Measurements from ENCODE around the gene PHACTR3. TPM values are rescaled to one million over a fixed set of nuclear protein-coding genes. Genes with fewer than 3 reads are reported as not detected.

Gene PHACTR3
- total and polyA plus RNA-seq, 2 donors (not counting 3 experiments of a cell fraction or from before 2014, with no cell fraction given): not detected

GRCh38 chr20:59777814-59778575 is 173.7 kb downstream of the PHACTR3 start:
- CTCF ChIA-PET: no interaction called here
- intact Hi-C loops (cut with micrococcal nuclease): no loop called here
- dilution Hi-C loops (cut with MboI; ENCODE audit: extremely low pct_ligation_motif_present, low sequenced_read_pairs): no loop called here

More at GRCh38 chr20:59777814-59778575, 173.7 kb downstream of the PHACTR3 start:
- POLR2A ChIA-PET: no interaction called here
- FAIRE-seq (no peak), DNase-seq (ENCODE audit: low read depth, low spot score) (no peak)
- Histone ChIP-seq H3K4me1 (ENCODE audit: control insufficient read depth, extremely low read depth, insufficient read depth, low read length) (no peaks in the 10 kb centered on the region), H3K36me3 (ENCODE audit: control insufficient read depth in 2 of 2, extremely low read depth in 1 of 2, insufficient read depth in 2 of 2, low read length in 2 of 2) (no peaks in the 10 kb centered on the region), H3K27ac (ENCODE audit: insufficient read depth, low read depth, low read length) (no peak overlapping the region), H3K9me3 (replicated peaks; ENCODE audit: control insufficient read depth, insufficient read depth, low read length) (no peaks in the 10 kb centered on the region), H2AFZ (ENCODE audit: low read depth, low read length) (no peak overlapping the region), H3K4me3 (replicated peaks in 1 of 3; ENCODE audit: insufficient read depth in 1 of 3, low read depth in 1 of 3, low read length in 3 of 3) (no peak overlapping the region), H3K9ac (replicated peaks; ENCODE audit: extremely low read depth, insufficient read depth, low read length) (no peak overlapping the region), H3K79me2 (ENCODE audit: control insufficient read depth, insufficient read depth, low read length) (no peaks in the 10 kb centered on the region), H3K9me1 (replicated peaks; ENCODE audit: control insufficient read depth, extremely low read depth, insufficient read depth, low read length) (no peaks in the 10 kb centered on the region), H3K27me3 (ENCODE audit: control insufficient read depth in 2 of 2, insufficient read depth in 2 of 2, low read length in 2 of 2) (no peaks in the 10 kb centered on the region), H3K4me2 (ENCODE audit: insufficient read depth, low read length) (no peak overlapping the region), H4K20me1 (replicated peaks; ENCODE audit: control insufficient read depth, extremely low read depth, insufficient read depth, low read length) (no peaks in the 10 kb centered on the region)
- no peak for TF ChIP-seq POLR2AphosphoS5 (IDR thresholded peaks at IDR 0.05; ENCODE audit: insufficient read depth, low read depth, low read length)
- no peak for TF ChIP-seq CTCF (IDR thresholded peaks at IDR 0.05; ENCODE audit: extremely low read depth in 1 of 2, insufficient read depth in 1 of 2, low read depth in 1 of 2, low read length in 2 of 2)
- TF ChIP-seq, protein P1, sequence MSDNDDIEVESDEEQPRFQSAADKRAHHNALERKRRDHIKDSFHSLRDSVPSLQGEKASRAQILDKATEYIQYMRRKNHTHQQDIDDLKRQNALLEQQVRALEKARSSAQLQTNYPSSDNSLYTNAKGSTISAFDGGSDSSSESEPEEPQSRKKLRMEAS (IDR thresholded peaks at IDR 0.05; ENCODE audit: insufficient read depth, insufficient read length): no peak
- TF ChIP-seq FOS (IDR thresholded peaks at IDR 0.05; ENCODE audit: borderline replicate concordance, insufficient read depth, low read length): no peak
- no peak for TF ChIP-seq JUN (IDR thresholded peaks at IDR 0.05; ENCODE audit: borderline replicate concordance, insufficient read depth, insufficient read length, low read depth)
- TF ChIP-seq MYC (IDR thresholded peaks at IDR 0.05; ENCODE audit: low read depth, low read length): no peak
- no peak for TF ChIP-seq EZH2 (IDR thresholded peaks at IDR 0.05; ENCODE audit: borderline replicate concordance, low read depth, low read length, severe bottlenecking)
- TF ChIP-seq GATA2 (IDR thresholded peaks at IDR 0.05; ENCODE audit: insufficient read depth, insufficient read length, low read depth, low read length): no peak
- no peak for TF ChIP-seq POLR2A (IDR thresholded peaks at IDR 0.05; ENCODE audit: low read depth, low read length)
- no TSS peak for BruUV-seq (replicated peaks)
